ENCODE measurements around the gene IL25.

DNA sequence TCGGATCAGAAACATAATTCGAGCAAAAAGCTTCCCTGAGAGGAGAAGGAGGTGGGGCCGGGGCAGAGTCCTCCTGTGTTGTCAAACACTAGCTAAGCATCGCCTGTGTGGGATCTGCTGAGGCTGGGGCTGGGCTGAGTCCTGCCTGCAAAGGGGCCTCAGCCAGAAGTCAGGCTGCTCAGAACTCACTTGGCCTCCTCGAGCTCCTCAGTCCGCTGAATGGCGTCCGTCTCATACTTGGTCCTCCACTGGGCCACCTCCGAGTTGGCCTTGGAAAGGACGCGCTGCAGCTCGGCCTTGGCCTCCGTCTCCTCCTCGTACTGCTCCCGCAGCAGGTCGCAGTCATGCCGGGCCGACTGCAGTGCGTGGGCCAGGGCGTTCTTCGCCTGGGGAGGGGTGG lies 45.4 kb downstream of the IL25 start:
- no peak for TF ChIP-seq CBX8 (IDR thresholded peaks at IDR 0.05; ENCODE audit: borderline replicate concordance, low read depth, low read length)
- TF ChIP-seq, protein P1, sequence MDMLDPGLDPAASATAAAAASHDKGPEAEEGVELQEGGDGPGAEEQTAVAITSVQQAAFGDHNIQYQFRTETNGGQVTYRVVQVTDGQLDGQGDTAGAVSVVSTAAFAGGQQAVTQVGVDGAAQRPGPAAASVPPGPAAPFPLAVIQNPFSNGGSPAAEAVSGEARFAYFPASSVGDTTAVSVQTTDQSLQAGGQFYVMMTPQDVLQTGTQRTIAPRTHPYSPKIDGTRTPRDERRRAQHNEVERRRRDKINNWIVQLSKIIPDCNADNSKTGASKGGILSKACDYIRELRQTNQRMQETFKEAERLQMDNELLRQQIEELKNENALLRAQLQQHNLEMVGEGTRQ (IDR thresholded peaks at IDR 0.05; ENCODE audit: low read length) = no peak
- no peak for TF ChIP-seq POLR2A (IDR thresholded peaks at IDR 0.05; ENCODE audit: control extremely low read depth in 1 of 2, low read depth in 2 of 2, low read length in 2 of 2)
- TF ChIP-seq, protein P2, sequence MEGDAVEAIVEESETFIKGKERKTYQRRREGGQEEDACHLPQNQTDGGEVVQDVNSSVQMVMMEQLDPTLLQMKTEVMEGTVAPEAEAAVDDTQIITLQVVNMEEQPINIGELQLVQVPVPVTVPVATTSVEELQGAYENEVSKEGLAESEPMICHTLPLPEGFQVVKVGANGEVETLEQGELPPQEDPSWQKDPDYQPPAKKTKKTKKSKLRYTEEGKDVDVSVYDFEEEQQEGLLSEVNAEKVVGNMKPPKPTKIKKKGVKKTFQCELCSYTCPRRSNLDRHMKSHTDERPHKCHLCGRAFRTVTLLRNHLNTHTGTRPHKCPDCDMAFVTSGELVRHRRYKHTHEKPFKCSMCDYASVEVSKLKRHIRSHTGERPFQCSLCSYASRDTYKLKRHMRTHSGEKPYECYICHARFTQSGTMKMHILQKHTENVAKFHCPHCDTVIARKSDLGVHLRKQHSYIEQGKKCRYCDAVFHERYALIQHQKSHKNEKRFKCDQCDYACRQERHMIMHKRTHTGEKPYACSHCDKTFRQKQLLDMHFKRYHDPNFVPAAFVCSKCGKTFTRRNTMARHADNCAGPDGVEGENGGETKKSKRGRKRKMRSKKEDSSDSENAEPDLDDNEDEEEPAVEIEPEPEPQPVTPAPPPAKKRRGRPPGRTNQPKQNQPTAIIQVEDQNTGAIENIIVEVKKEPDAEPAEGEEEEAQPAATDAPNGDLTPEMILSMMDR (IDR thresholded peaks at IDR 0.05; ENCODE audit: control extremely low read depth in 1 of 3, insufficient read depth in 1 of 3, low read depth in 1 of 3, low read length in 3 of 3) = no peak
- no peak for TF ChIP-seq HDAC2 (IDR thresholded peaks at IDR 0.05; ENCODE audit: borderline replicate concordance in 1 of 2, low read depth in 2 of 2, low read length in 2 of 2)
- TF ChIP-seq SIN3A (conservative IDR thresholded peaks at IDR 0.05 in 1 of 2, IDR thresholded peaks at IDR 0.05 in 1 of 2; ENCODE audit: low read depth in 1 of 2, low read length in 2 of 2) = no peak
- TF ChIP-seq TEAD4 (IDR thresholded peaks at IDR 0.05; ENCODE audit: low read depth, low read length) = no peak
- no peak for TF ChIP-seq CTBP2 (IDR thresholded peaks at IDR 0.05; ENCODE audit: borderline replicate concordance, insufficient read depth, insufficient read length, low read length)
- TF ChIP-seq SIX5 (IDR thresholded peaks at IDR 0.05; ENCODE audit: low read depth, low read length) = no peak
- TF ChIP-seq, protein P3, sequence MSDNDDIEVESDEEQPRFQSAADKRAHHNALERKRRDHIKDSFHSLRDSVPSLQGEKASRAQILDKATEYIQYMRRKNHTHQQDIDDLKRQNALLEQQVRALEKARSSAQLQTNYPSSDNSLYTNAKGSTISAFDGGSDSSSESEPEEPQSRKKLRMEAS (IDR thresholded peaks at IDR 0.05) = no peak

Measured in H1 (cell line).